OCI-LY1 (cell line): Measurements from ENCODE around the gene EHBP1L1.
"Not testable (repeated sequence)": the region's sequence is repeated elsewhere in the genome, so short reads cannot be mapped to it uniquely, and the experiment has no call there.

Experiments used
- H2AFZ ChIP-seq: fragments of 200-600 bp; sonication (generic), shearing (Covaris generic); 2 replicates; pipeline ENCODE4 v1.6.0; 2014; ENCODE audit warnings: antibody characterized with exemption, mild to moderate bottlenecking, low read length
- H3F3A ChIP-seq: fragments of 200-600 bp; sonication (generic), shearing (Covaris generic); 2 replicates; pipeline ENCODE4 v1.6.0; 2014; ENCODE audit warnings: mild to moderate bottlenecking, antibody characterized with exemption, low read length, moderate library complexity; ENCODE audit not compliant: insufficient read depth
- H3K27ac ChIP-seq: fragments of 200-600 bp; sonication (generic); 2 replicates; pipeline ENCODE4 v1.5.1; 2014; ENCODE audit warnings: low read length, mixed run types, mild to moderate bottlenecking, low read depth; ENCODE audit not compliant: poor library complexity, severe bottlenecking
- H3K27me3 ChIP-seq: fragments of 200-600 bp; sonication (generic); 2 replicates; pipeline ENCODE4 v1.6.0; 2014; ENCODE audit warnings: antibody characterized with exemption, mild to moderate bottlenecking, low read length, moderate library complexity; ENCODE audit not compliant: insufficient read depth
- H3K36me3 ChIP-seq: fragments of 200-600 bp; sonication (generic); 2 replicates; pipeline ENCODE4 v1.6.1; 2014; ENCODE audit warnings: mild to moderate bottlenecking, antibody characterized with exemption, low read length, moderate library complexity, mixed read lengths; ENCODE audit not compliant: insufficient read depth
- H3K4me1 ChIP-seq: fragments of 200-600 bp; sonication (generic); 2 replicates; pipeline ENCODE4 v1.5.1; 2014; ENCODE audit warnings: mild to moderate bottlenecking, low read length, moderate library complexity; ENCODE audit not compliant: insufficient read depth, severe bottlenecking
- H3K4me2 ChIP-seq: fragments of 200-600 bp; sonication (generic), shearing (Covaris generic); 2 replicates; pipeline ENCODE4 v1.6.1; 2014; ENCODE audit warnings: low read length
- H3K4me3 ChIP-seq: fragments of 200-600 bp; sonication (generic); 2 replicates; pipeline ENCODE4 v1.5.1; 2014; ENCODE audit warnings: low read length, low read depth, mild to moderate bottlenecking, mixed read lengths; ENCODE audit not compliant: poor library complexity, severe bottlenecking
- H3K79me2 ChIP-seq: fragments of 200-600 bp; shearing (Covaris generic); 2 replicates; pipeline ENCODE4 v1.6.1; 2016; ENCODE audit warnings: mixed run types, low read length, mixed read lengths; ENCODE audit not compliant: insufficient read depth
- H3K9ac ChIP-seq: fragments of 200-600 bp; sonication (generic), shearing (Covaris generic); 2 replicates; pipeline ENCODE4 v1.6.1; 2014; ENCODE audit warnings: mild to moderate bottlenecking, low read length, mixed read lengths
- H3K9me2 ChIP-seq: fragments of 200-600 bp; sonication (generic), shearing (Covaris generic); 2 replicates; pipeline ENCODE4 v1.6.1; 2014; ENCODE audit warnings: low read depth, mild to moderate bottlenecking, low read length, mixed read lengths
- H3K9me3 ChIP-seq: fragments of 200-600 bp; shearing (Covaris generic); 2 replicates; pipeline ENCODE4 v1.6.1; 2014; ENCODE audit warnings: low read length, mixed read lengths
- H4K20me1 ChIP-seq: fragments of 200-600 bp; sonication (generic), shearing (Covaris generic); 2 replicates; pipeline ENCODE4 v1.6.0; 2016; ENCODE audit warnings: mild to moderate bottlenecking, low read length; ENCODE audit not compliant: insufficient read depth
- EZH2 ChIP-seq: fragments of 200-600 bp; sonication (generic), shearing (Covaris generic); IDR thresholded peaks from 2 replicates; pipeline ENCODE4 v1.8.0; 2017; ENCODE audit warnings: borderline replicate concordance, mixed run types, mild to moderate bottlenecking, antibody characterized with exemption, low read length, moderate library complexity, mixed read lengths
- TF ChIP-seq, protein P1 (sequence below): fragments of 200-600 bp; sonication (generic), shearing (Covaris generic); IDR thresholded peaks from 2 replicates; pipeline ENCODE4 v1.5.1; 2017; ENCODE audit warnings: mild to moderate bottlenecking, antibody characterized with exemption, low read length, moderate library complexity, mixed read lengths

Gene EHBP1L1

GRCh38 chr11:65636108-65637031 is 60.5 kb downstream of the EHBP1L1 start:
- H3F3A ChIP-seq, result no peaks in the 10 kb centered on the region
- no peaks in the 10 kb centered on the region for H3K9me2 ChIP-seq
- H3K4me3 ChIP-seq, result no peak overlapping the region
- TF ChIP-seq, protein P1, sequence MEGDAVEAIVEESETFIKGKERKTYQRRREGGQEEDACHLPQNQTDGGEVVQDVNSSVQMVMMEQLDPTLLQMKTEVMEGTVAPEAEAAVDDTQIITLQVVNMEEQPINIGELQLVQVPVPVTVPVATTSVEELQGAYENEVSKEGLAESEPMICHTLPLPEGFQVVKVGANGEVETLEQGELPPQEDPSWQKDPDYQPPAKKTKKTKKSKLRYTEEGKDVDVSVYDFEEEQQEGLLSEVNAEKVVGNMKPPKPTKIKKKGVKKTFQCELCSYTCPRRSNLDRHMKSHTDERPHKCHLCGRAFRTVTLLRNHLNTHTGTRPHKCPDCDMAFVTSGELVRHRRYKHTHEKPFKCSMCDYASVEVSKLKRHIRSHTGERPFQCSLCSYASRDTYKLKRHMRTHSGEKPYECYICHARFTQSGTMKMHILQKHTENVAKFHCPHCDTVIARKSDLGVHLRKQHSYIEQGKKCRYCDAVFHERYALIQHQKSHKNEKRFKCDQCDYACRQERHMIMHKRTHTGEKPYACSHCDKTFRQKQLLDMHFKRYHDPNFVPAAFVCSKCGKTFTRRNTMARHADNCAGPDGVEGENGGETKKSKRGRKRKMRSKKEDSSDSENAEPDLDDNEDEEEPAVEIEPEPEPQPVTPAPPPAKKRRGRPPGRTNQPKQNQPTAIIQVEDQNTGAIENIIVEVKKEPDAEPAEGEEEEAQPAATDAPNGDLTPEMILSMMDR, result no peak
- TF ChIP-seq EZH2, result no peak
- no peak overlapping the region for H2AFZ ChIP-seq
- H3K9ac ChIP-seq, result no peak overlapping the region
- H3K27ac ChIP-seq, result no peak overlapping the region
- no peaks in the 10 kb centered on the region for H4K20me1 ChIP-seq
- peaks cover 45% of the 10 kb centered on the region for H3K36me3 ChIP-seq
- no peaks in the 10 kb centered on the region for H3K9me3 ChIP-seq
- no peaks in the 10 kb centered on the region for H3K27me3 ChIP-seq
- H3K79me2 ChIP-seq, result no peaks in the 10 kb centered on the region
- peaks cover 33% of the 10 kb centered on the region for H3K4me1 ChIP-seq
- H3K4me2 ChIP-seq, result no peak overlapping the region

DNA sequence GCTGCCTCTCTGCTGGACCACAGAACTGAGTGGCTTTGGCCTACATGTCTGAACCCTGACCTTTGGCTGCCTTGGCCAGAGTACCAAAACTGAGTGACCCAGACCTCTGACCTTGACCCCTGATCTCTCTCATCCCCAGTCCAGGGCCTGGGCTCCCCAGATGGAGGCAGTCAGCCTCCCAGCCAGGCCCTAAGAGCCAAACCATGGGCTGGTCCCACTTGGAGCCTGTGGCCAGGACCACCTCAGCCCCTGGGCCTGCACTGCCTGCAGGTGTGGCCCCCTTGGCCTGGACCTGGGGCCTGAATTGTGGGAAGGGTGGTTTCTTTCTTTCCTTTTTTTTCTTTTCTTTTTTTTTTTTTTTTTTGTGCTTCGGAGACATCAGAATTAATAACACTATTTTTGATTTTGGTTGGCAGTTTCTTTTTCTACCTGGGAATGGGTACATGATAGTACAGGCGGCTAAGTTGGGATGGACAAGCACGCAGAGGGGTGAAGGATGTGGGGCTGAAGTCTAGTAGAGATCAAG is 61.2 kb downstream of the EHBP1L1 start:
- Histone ChIP-seq H3K4me3 (no peak overlapping the region), H3K9me3 (no peaks in the 10 kb centered on the region), H3K27me3 (no peaks in the 10 kb centered on the region), H2AFZ (no peak overlapping the region), H3K79me2 (no peaks in the 10 kb centered on the region), H4K20me1 (no peaks in the 10 kb centered on the region), H3K4me1 (peaks cover 37% of the 10 kb centered on the region), H3K9ac (no peak overlapping the region; the same call in 1 of the 2 replicates), H3K36me3 (peaks cover 44% of the 10 kb centered on the region), H3K27ac (peak overlapping the region; percentile 73), H3K9me2 (no peaks in the 10 kb centered on the region), H3K4me2 (no peak overlapping the region), H3F3A (no peaks in the 10 kb centered on the region)
- no peak for TF ChIP-seq EZH2
- TF ChIP-seq, protein P1, result no peak

- Histone ChIP-seq H3F3A (no peaks in the 10 kb centered on the region), H3K4me2 (peak within 1 kb of the TSS; percentile 93), H3K4me3 (peak within 1 kb of the TSS; percentile 88), H3K36me3 (peaks cover 49% of the 10 kb centered on the region), H3K27ac (peak within 1 kb of the TSS; percentile 97), H3K9ac (peak within 1 kb of the TSS; percentile 95), H4K20me1 (no peaks in the 10 kb centered on the region), H3K27me3 (no peaks in the 10 kb centered on the region), H3K9me3 (no peaks in the 10 kb centered on the region), H3K9me2 (no peaks in the 10 kb centered on the region), H2AFZ (no peak within 1 kb of the TSS), H3K4me1 (peaks cover 37% of the 10 kb centered on the region), H3K79me2 (no peaks in the 10 kb centered on the region)
- TF ChIP-seq EZH2, result no peak
- TF ChIP-seq, protein P1, result peak; percentile 15; the same call in 1 of the 2 replicates
These were observed 62.1 kb downstream of the EHBP1L1 start, which contains the start of gene SIPA1 for GRCh38 chr11:65637794-65638419. Gene SIPA1 (plus strand): TSS chr11:65638101. CDS start chr11:65640922, 2,821 bp downstream.

- H4K20me1 ChIP-seq, H2AFZ ChIP-seq, H3K27me3 ChIP-seq, H3K79me2 ChIP-seq, H3K9me3 ChIP-seq, H3F3A ChIP-seq, H3K9me2 ChIP-seq: not testable (repeated sequence)
- Histone ChIP-seq H3K4me1 (peaks cover 37% of the 10 kb centered on the region), H3K4me3 (peak overlapping the region; percentile 88), H3K36me3 (peaks cover 49% of the 10 kb centered on the region), H3K27ac (peak overlapping the region; percentile 97), H3K4me2 (peak overlapping the region; percentile 93), H3K9ac (peak overlapping the region; percentile 95; the same call in 1 of the 2 replicates)
These were observed 63.4 kb downstream of the EHBP1L1 start for GRCh38 chr11:65639228-65639597.
